Measurements from ENCODE around the gene CLASRP.

CLASRP gene

DNA sequence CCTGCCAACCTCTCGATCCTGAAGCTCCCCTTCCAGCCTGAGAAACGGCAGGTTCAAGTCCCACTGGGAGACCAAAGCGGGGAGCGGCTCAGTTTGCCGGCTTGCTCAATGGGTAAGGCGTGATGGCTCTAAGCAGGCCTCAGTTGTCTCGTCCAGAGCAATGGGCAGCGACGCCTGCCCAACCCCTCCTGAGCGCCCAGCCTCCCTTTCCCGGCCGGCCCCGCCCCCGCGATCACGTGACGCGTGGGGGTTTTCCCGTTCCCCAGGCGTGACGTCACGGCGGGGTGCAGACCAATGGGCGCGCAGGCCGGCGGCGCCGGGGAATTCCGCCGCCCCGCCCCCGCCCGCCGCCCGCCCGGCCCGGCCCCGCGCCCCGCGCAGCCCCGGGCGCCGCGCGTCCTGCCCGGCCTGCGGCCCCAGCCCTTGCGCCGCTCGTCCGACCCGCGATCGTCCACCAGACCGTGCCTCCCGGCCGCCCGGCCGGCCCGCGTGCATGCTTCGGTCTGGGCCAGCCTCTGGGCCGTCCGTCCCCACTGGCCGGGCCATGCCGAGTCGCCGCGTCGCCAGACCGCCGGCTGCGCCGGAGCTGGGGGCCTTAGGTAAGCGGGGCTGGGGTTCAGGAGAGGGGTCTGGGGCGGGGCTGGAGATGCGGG is 37.6 kb upstream of the CLASRP start, which contains the start of gene RELB:
Gene RELB (plus strand): TSS at position 378 of the 653 bp plus-strand sequence. CDS start 116 bp downstream, at position 494.
- Histone ChIP-seq H3K4me1 (ENCODE audit: control insufficient read depth, insufficient read depth, low read length, unreplicated experiment) (no peaks in the 10 kb centered on the region), H2AFZ (ENCODE audit: low read length, unreplicated experiment) (peak within 1 kb of the TSS; percentile 91), H3K4me3 (ENCODE audit: low read depth, low read length) (peak within 1 kb of the TSS; percentile 82), H3K27me3 (ENCODE audit: insufficient read depth, low read length) (no peaks in the 10 kb centered on the region), H3K36me3 (ENCODE audit: insufficient read depth, low read length) (no peaks in the 10 kb centered on the region), H3K27ac (ENCODE audit: low read depth, low read length) (peak within 1 kb of the TSS; percentile 93), H3K79me2 (ENCODE audit: control insufficient read depth, insufficient read depth, low read length, unreplicated experiment) (peaks cover 7% of the 10 kb centered on the region)

DNA sequence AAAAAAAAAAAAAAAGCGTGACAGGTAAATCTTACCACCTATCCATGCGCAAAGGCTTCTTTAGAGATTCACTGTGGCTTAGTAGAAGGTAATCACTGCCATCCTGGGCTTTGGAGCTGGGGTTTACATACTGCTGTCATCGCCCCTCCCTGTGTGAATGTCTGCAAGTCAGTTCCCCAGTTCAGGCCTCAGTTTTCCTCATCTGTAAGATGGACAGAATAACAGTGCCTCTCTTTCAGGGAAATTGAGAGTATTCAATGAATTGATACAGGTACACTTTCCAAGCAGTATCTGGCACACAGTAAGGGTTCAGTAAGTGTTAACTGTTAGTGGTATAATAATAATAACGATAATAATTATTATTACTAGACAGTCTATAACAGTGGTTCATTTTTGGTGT is 35.4 kb upstream of the CLASRP start:
- no peaks in the 10 kb centered on the region for H3K4me1 ChIP-seq (ENCODE audit: control insufficient read depth, insufficient read depth, low read length, unreplicated experiment)

DNA sequence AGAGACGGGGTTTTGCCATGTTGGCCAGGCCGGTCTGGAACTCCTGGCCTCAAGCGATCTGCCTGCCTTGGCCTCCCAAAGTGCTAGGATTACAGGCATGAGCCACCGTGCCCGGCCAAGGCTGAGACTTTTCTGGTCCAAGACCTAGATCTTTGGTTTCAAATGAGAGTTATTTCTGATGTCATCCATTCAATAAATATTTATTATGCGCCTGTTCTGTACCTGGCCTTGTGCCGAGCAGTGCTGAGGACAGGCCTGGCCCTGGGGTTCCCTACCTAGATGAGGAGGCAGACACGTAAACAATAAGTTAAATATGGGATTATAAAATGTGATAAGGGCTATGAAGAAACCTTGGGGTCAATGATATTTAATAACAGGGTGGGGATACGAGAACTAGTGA is 33.1 kb upstream of the CLASRP start:
- Histone ChIP-seq H3K36me3 (ENCODE audit: insufficient read depth, low read length) (no peaks in the 10 kb centered on the region), H3K79me2 (ENCODE audit: control insufficient read depth, insufficient read depth, low read length, unreplicated experiment) (peaks cover 7% of the 10 kb centered on the region), H3K4me3 (ENCODE audit: low read depth, low read length) (no peak overlapping the region), H2AFZ (ENCODE audit: low read length, unreplicated experiment) (no peak overlapping the region), H3K27me3 (ENCODE audit: insufficient read depth, low read length) (no peaks in the 10 kb centered on the region), H3K4me1 (ENCODE audit: control insufficient read depth, insufficient read depth, low read length, unreplicated experiment) (no peaks in the 10 kb centered on the region), H3K27ac (ENCODE audit: low read depth, low read length) (no peak overlapping the region)

More for the DNA sequence above, 35.4 kb upstream of the CLASRP start:
- Histone ChIP-seq H3K4me3 (ENCODE audit: low read depth, low read length) (no peak overlapping the region), H2AFZ (ENCODE audit: low read length, unreplicated experiment) (no peak overlapping the region), H3K36me3 (ENCODE audit: insufficient read depth, low read length) (no peaks in the 10 kb centered on the region), H3K79me2 (ENCODE audit: control insufficient read depth, insufficient read depth, low read length, unreplicated experiment) (peaks cover 7% of the 10 kb centered on the region), H3K27me3 (ENCODE audit: insufficient read depth, low read length) (no peaks in the 10 kb centered on the region), H3K27ac (ENCODE audit: low read depth, low read length) (no peak overlapping the region)

DNA sequence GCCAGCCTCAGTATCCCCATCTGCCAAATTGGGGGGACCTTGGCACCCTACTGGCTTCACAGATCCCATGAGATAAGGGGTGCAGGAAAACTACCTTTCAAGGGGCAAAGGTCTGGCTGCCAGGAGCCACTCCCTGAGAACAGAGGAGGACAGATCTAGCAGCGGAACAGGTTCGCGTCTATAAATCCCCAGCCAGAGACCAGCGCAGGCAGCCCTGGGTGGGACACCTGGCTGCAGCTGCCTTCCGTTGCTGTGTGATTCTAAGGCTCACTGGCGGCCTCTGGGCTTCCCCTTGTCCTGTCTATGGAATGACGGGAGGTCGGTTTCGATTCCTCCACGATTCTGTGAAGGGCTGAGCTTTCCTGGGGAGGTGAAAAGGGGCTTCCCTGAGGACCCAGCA is 30.3 kb upstream of the CLASRP start:
- Histone ChIP-seq H3K4me1 (ENCODE audit: control insufficient read depth, insufficient read depth, low read length, unreplicated experiment) (no peaks in the 10 kb centered on the region), H3K4me3 (ENCODE audit: low read depth, low read length) (no peak overlapping the region), H3K27me3 (ENCODE audit: insufficient read depth, low read length) (no peaks in the 10 kb centered on the region), H2AFZ (ENCODE audit: low read length, unreplicated experiment) (no peak overlapping the region), H3K27ac (ENCODE audit: low read depth, low read length) (no peak overlapping the region), H3K79me2 (ENCODE audit: control insufficient read depth, insufficient read depth, low read length, unreplicated experiment) (no peaks in the 10 kb centered on the region), H3K36me3 (ENCODE audit: insufficient read depth, low read length) (no peaks in the 10 kb centered on the region)

DNA sequence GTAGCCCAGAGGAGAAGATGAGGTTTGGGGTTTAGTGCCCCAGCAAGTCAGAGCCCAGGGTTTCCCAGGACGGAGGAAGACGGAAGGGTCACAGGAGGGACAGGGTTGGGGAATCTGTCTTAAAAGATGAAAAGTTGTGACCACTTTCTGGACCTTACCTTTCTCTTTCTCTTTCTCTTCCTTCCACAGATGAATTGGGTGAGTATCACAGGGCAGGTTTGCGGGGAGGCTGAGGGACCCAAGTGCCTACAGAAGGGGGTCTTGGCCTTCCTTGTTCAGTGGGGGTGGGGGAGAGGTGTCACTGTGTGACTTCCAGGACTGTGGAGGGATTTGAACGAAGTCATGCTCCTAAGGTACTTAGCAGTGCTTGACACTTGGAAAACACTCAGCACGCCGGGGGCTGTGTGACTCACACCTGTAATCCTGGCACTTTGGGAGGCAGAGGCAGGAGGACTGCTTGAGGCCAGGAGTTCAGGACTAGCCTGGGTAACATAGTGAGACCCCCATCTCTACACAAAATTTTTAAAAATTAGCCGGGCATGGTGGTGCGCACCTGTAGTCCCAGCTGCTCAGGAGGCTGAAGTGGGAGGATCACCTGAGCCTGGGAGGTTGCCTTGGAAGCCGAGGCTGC is 29.1 kb upstream of the CLASRP start:
- no peak overlapping the region for H2AFZ ChIP-seq (ENCODE audit: low read length, unreplicated experiment)

DNA sequence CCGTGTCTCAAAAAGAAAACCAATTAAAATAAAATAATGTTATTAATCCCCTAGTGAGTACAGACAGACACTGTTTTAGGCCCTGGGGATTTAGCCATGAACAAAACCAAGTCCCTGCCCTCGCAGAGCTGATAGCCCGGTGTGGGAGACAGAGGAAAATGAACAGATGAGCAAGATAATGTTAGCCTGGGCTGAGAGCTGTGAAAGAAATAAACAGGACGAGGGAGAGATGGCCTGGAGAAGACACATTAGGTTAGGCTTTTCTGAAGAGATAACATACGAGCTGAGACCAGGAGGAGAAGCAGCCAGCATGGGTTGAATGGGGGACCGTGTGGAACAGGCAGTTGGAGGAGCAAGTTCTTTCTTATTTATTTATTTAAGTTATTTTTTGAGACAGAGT is 28.5 kb upstream of the CLASRP start:
- Histone ChIP-seq H3K79me2 (ENCODE audit: control insufficient read depth, insufficient read depth, low read length, unreplicated experiment) (no peaks in the 10 kb centered on the region), H3K4me3 (ENCODE audit: low read depth, low read length) (no peak overlapping the region), H3K27ac (ENCODE audit: low read depth, low read length) (no peak overlapping the region), H3K4me1 (ENCODE audit: control insufficient read depth, insufficient read depth, low read length, unreplicated experiment) (no peaks in the 10 kb centered on the region), H3K27me3 (ENCODE audit: insufficient read depth, low read length) (no peaks in the 10 kb centered on the region), H3K36me3 (ENCODE audit: insufficient read depth, low read length) (no peaks in the 10 kb centered on the region), H2AFZ (ENCODE audit: low read length, unreplicated experiment) (no peak overlapping the region)

More for the DNA sequence above, 29.1 kb upstream of the CLASRP start:
- no peak overlapping the region for H3K4me3 ChIP-seq (ENCODE audit: low read depth, low read length)
- H3K79me2 ChIP-seq (ENCODE audit: control insufficient read depth, insufficient read depth, low read length, unreplicated experiment) = no peaks in the 10 kb centered on the region
- H3K36me3 ChIP-seq (ENCODE audit: insufficient read depth, low read length) = no peaks in the 10 kb centered on the region
- no peak overlapping the region for H3K27ac ChIP-seq (ENCODE audit: low read depth, low read length)
- no peaks in the 10 kb centered on the region for H3K4me1 ChIP-seq (ENCODE audit: control insufficient read depth, insufficient read depth, low read length, unreplicated experiment)
- no peaks in the 10 kb centered on the region for H3K27me3 ChIP-seq (ENCODE audit: insufficient read depth, low read length)

DNA sequence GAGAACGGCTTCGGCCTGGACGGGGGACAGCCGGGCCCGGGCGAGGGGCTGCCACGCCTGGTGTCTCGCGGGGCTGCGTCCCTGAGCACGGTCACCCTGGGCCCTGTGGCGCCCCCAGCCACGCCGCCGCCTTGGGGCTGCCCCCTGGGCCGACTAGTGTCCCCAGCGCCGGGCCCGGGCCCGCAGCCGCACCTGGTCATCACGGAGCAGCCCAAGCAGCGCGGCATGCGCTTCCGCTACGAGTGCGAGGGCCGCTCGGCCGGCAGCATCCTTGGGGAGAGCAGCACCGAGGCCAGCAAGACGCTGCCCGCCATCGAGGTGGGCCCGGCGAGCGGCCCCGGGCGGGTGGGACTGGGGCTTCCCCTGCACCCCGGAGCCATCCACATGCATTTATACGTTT is 26.9 kb upstream of the CLASRP start:
- Histone ChIP-seq H3K36me3 (ENCODE audit: insufficient read depth, low read length) (no peaks in the 10 kb centered on the region), H3K4me3 (ENCODE audit: low read depth, low read length) (no peak overlapping the region), H3K27me3 (ENCODE audit: insufficient read depth, low read length) (no peaks in the 10 kb centered on the region), H3K27ac (ENCODE audit: low read depth, low read length) (no peak overlapping the region), H2AFZ (ENCODE audit: low read length, unreplicated experiment) (no peak overlapping the region), H3K79me2 (ENCODE audit: control insufficient read depth, insufficient read depth, low read length, unreplicated experiment) (no peaks in the 10 kb centered on the region), H3K4me1 (ENCODE audit: control insufficient read depth, insufficient read depth, low read length, unreplicated experiment) (no peaks in the 10 kb centered on the region)

DNA sequence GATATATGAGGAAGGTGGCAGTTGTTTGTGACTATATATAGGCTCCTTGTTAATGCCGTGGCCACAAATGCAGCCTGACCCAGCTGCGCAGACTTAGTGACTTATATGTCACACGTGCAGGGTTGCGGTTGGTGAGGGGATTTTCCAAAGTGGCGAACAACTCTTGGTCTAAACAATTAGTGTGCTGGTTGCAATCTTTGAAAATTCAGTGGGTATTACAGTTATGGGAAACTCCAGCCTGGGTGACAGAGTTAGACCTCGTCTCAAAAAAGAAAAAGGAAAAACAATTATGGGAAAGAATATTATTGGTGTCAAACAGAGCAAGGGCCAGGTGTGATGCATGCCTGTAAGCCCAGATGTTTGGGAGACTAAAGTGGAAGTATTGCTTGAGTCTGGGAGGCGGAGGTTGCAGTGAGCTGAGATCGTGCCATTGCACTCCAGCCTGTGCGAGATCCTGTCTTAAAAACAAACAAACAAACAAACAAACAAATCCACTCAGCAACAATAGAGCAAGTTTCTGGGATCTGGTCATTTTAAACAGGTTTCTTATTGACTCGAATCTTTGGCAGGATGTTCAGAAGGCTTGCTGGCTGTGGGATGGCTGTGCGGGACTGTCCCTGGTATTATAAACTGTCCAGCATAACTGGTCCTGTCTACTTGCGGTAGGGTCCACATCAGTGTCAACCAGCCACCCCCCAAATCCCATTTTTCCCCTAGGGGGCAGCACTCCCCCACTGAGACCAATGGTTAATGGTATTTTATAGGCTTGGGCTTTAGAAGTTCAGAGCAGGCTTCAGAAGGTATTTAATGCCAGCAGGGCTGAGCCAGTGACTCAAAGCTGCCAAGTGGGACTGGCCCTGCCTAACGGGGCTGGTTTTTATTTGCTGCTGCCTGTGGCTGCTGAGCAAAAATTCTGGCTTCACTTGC is 22.2 kb upstream of the CLASRP start:
- no peaks in the 10 kb centered on the region for H3K36me3 ChIP-seq (ENCODE audit: insufficient read depth, low read length)
- no peaks in the 10 kb centered on the region for H3K79me2 ChIP-seq (ENCODE audit: control insufficient read depth, insufficient read depth, low read length, unreplicated experiment)
- no peak overlapping the region for H3K27ac ChIP-seq (ENCODE audit: low read depth, low read length)
- no peak overlapping the region for H3K4me3 ChIP-seq (ENCODE audit: low read depth, low read length)
- H3K4me1 ChIP-seq (ENCODE audit: control insufficient read depth, insufficient read depth, low read length, unreplicated experiment) = no peaks in the 10 kb centered on the region
- H3K27me3 ChIP-seq (ENCODE audit: insufficient read depth, low read length) = no peaks in the 10 kb centered on the region
- no peak overlapping the region for H2AFZ ChIP-seq (ENCODE audit: low read length, unreplicated experiment)

DNA sequence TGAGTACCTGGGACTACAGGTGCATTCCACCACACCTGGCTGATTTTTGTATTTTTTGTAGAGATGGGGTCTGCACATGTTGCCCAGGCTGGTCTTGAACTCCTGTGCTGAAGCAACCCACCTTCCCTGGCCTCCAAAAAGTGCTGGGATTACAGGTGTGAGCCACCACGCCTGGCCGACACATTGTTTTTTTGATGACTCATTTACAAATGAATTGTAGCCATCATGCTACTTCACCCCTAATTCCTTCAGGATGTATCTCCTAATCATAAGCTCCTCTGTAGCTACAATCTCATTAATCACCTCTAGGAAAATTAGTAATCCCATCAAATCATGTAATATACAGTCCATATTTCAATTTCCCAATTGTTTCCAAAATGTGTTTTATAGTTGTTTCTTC is 19.7 kb upstream of the CLASRP start:
- Histone ChIP-seq H3K36me3 (ENCODE audit: insufficient read depth, low read length) (no peaks in the 10 kb centered on the region), H3K27me3 (ENCODE audit: insufficient read depth, low read length) (no peaks in the 10 kb centered on the region), H3K27ac (ENCODE audit: low read depth, low read length) (no peak overlapping the region), H3K4me3 (ENCODE audit: low read depth, low read length) (no peak overlapping the region), H2AFZ (ENCODE audit: low read length, unreplicated experiment) (no peak overlapping the region), H3K4me1 (ENCODE audit: control insufficient read depth, insufficient read depth, low read length, unreplicated experiment) (no peaks in the 10 kb centered on the region), H3K79me2 (ENCODE audit: control insufficient read depth, insufficient read depth, low read length, unreplicated experiment) (no peaks in the 10 kb centered on the region)

DNA sequence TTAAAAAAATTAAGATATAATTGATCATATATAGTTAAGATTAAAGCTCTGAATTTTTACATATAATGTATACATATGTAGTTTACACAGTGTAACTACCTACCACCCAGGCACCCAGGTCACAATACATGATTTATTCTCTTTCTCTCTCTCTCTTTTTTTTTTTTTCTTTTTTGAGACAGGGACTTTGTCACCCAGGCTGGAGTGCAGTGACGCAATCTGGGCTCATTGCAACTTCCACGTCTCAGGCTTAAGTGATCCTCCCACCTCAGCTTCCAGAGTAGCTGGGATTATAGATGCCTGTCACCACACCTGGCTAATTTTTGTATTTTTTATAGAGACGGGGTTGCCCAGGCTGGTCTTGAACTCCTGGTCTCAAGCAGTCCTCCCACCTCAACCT is 18.8 kb upstream of the CLASRP start:
- Histone ChIP-seq H3K79me2 (ENCODE audit: control insufficient read depth, insufficient read depth, low read length, unreplicated experiment) (no peaks in the 10 kb centered on the region), H2AFZ (ENCODE audit: low read length, unreplicated experiment) (no peak overlapping the region), H3K4me1 (ENCODE audit: control insufficient read depth, insufficient read depth, low read length, unreplicated experiment) (no peaks in the 10 kb centered on the region), H3K4me3 (ENCODE audit: low read depth, low read length) (no peak overlapping the region), H3K27me3 (ENCODE audit: insufficient read depth, low read length) (no peaks in the 10 kb centered on the region), H3K27ac (ENCODE audit: low read depth, low read length) (no peak overlapping the region), H3K36me3 (ENCODE audit: insufficient read depth, low read length) (no peaks in the 10 kb centered on the region)

Data from ACC112 (cell line).